GM21786 (cell line): ENCODE results near the gene PGF.

Source experiments
- ATAC-seq: cut with Tn5 transposase; IDR thresholded peaks from one replicate; pipeline ENCODE4 v1.9.1; 2021; ENCODE audit not compliant: unreplicated experiment

Gene PGF

DNA sequence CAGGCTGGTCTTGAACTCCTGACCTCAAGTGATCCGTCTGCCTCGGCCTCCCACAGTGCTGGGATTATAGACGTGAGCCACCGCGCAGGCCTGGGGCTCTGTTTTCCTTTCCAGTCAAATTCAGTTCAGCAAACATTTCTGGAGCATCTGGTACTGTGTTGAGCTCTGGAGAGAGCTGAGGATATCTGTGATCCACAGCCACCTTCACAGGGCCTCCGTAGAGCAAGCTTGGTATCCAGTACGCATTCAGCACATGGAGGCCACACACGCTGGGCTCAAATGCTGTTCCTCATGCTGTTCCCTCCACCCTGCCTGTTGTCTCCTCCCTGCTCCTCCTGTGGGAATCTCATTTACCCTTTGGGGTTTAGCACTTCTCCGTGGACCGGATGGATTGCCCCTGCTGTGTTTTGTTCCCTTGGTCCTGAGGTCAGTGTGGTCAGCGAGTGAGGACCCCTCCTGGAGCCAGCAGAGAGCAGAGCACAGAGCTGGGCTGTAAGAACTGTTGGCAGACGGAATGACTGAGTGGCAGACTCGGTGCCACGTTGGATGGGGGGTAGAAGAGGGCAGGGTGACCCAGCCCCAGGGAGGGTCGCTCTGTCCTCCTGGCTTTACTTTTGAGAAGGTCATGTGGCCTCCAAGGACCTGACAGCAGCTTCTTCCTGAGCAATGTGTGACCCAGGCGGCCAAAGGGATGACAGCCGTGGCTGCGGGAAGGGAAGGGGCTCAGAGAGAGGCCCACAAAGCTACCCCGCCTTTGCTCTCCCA, 33.2 kb downstream of the PGF start:
- no peak for ATAC-seq

DNA sequence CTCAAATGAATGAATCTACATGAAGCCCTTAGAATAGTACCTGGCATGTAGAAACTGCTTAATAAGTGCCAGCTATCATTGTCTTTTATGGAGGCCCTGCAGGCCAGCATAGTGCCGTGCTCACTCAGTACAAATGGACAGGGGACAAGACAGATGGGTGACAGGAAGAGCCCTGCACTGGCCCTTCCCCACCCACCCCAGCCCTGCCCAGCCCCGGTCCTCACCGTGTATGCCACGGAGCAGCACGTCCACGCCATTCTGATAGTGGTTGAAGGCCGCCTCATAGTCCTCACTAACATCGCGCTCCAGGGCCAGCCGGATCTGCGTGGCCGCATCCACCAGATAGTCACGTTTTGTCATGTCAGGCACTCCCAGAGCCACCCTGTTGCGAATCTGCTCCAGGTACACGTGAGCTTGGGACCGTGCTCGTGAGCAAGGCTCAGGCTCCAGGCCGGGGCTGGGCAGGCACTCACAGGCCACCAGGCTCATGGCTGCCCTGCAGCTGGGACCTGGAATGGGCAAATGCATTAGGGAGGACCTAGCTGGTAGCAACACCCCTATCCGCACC, 34.3 kb downstream of the PGF start:
- no peak for ATAC-seq

- ATAC-seq = no peak
These were observed 35.1 kb downstream of the PGF start for GRCh38 chr14:74920281-74920680.

DNA sequence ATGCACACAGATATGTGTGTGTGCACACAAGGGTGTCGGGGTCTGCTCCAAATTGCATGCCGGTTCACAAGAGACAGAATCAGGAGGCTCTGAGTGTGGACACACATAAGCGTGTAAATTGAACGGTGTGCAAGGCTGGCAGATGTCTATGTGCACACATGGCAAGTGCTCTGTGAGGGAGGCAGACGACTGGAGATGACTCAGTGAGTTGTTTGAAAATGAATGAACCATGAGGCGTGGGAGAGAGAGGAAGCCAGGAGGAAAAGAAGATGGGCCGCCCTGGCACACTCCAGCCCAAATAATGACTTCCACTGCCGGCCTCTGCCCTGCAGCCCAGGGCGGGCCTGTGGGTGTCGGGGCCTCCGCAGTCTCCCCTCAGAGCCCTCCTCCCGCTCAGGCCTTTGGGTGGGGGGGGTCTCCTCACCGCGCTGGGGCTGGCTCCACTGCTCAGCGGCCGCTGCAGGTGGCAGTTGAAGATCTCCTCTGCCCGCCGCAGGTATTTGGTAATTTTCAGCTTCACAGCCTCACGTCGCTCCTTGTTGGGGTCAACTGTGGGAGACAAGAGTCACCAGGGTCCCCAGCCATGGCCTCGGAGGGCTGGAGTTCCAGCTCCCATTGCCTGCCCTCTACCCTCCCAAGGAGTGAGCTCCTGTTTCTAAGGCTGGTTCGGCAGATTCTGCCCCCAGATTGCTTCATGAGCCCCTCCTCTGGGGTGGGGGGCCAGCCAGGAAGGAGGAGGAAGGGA, 35.8 kb downstream of the PGF start:
- ATAC-seq = no peak

DNA sequence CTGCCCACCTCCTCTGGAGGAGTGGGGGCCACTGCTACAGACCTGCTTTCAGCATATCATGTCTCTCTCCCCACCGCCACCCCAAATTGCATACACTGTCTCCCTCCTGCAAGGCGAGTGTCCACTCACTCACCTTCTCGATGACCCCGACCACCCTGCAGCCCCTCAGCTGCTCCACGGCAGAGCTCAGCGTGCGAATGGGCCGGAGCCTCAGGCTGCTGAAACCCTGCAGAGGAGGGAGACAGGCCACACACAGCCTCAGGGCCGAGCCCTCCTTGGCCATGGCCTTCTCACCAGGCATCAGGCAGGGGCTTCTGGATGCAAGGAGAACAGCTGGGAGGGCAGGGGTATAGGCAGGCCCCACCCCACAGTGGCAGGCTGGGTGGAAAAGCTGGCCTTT, 37.0 kb downstream of the PGF start:
- no peak for ATAC-seq

GRCh38 chr14:74917646-74918081, 37.7 kb downstream of the PGF start:
- no peak for ATAC-seq

DNA sequence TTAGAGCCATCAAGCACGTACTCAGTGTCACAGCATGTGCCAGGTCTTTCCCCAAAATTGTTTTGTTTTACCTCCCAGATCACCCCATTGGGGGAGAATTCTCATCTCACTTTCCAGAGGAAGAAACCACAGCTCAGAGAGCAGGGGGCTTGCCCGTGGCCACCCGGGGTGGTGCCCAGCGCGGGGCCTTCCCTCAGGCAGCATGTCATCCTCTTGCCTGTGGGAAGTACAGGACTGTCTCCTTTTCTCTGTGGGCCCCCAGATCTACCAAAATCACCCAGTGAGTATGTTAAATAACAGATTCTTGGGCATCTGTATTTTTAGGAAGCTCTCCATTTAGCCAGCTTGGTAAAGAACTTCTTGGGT, 38.2 kb downstream of the PGF start:
- no peak for ATAC-seq

DNA sequence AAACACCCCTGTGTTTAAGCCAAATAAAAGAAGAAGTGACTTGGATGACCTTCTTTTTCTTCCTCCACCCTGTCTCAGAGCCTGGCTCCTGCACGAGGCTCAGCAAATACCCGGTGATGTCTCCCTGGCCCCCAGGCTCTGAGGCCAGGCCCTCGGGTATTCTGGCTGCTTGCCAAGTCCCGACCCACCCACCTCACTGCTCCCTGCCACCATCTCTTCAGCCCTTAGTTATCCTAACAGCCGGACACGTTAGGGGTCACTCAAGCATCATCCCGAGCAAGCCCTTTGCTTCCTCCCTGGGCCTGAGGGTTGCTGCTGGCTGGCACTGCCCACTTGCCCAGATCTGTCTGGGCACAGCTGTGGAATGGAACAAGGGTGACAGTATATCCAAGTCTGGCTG, 39.6 kb downstream of the PGF start:
- ATAC-seq = no peak

DNA sequence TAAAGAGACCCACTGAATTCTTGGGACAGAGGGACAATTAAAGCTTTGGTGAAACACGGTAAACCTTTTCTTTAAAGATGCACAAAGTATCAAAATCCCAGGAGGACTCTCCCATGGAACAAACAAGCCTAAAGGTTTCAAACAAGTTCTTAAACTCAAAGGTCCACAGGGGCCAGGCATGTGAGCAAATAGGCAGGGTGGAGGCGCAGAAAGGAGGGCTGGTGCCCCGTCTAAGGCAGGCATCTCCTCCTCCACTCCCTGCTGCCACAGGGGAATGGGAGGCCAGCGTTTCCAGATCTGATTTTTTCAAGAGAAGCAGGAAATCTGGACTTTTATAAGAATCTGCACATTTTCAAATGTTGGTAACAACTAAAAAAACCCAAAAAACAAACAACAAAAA, 40.0 kb downstream of the PGF start:
- no peak for ATAC-seq

DNA sequence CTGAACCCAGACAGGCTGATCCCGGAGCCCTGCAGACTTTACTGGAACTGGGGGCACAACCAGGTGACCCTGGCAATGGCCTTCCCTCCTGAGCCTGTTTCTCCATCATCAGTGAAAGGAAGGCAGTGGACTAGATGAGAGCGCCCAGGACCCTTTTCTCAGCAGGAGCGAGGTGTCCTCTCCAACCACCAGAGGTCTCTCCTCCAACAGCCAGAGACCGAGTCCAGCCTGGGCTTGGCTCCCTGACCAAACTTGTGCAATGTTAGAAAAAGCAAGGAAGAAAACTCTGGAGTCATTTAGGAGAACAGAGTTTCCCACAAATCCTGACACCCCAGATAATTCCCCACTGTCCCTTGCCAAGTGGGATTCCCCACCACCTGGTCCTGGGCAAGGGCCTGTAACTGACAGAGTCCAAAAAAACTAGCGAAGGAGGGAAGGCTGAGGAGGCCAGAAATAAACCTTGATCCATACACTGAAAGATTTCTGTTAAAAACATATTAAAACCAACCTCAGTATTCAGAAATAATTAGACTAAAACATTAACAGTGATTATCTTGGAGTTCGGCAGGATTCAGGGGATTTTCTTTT, 41.3 kb downstream of the PGF start:
- no peak for ATAC-seq

- ATAC-seq = no peak
These were observed 41.9 kb downstream of the PGF start for GRCh38 chr14:74913393-74913910.

DNA sequence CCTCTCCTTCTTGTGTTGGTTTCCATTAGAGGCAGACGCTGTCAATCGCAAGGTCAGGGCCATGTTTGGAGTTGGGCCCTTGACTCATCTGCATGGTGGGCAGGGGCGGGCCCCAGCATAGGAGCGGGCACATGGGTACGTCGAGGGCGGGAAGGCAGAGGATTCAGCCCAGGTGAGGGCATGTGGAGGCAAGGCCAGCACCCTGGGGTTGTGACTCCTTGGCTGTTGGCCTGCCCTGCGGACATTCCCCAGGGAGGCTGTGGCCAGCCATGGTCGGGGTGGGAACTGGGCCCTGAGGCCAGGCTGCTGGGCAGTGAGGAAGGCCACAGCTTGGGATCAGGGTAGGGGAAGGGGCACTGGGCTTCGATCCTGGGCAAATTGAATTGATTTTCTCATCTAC, 42.6 kb downstream of the PGF start:
- ATAC-seq = no peak

DNA sequence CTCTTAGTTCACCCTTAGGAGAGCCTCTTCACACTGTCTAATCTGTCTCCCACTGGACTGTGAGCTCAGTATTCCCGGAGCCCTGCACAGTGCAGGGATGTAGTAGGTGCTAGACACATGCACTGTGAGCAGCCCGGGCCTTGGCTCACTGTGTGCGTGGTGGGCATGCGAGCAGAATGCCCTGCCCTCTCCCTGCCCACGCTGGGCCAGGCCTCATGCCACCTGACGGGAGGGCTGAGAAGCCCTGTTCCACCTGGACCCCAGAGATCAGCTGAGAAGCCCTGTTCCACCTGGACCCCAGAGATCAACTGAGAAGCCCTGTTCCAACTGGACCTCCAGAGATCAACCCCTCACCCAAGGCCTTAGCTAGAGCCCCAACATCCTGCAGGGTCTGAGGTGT, 43.3 kb downstream of the PGF start:
- no peak for ATAC-seq

DNA sequence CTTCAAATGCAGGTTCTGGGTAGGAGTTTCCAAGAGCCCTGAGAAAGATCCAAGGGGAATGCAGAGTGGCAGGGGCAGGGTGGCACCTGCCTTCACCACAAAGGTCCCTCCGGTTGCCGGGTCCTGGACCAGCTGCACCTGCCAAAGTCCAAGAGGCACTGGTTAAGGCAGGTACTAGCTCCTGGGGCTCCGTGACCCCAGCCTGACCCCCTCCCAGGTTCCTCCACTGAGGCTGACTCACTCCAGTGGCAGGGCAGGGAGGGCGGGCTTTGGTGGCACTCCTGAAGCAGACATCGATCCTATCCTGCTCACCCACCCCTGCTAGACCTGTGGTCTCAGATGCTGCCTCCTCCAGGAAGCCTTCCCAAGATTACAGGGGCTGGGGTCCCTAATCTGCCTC, 43.7 kb downstream of the PGF start:
- no peak for ATAC-seq

DNA sequence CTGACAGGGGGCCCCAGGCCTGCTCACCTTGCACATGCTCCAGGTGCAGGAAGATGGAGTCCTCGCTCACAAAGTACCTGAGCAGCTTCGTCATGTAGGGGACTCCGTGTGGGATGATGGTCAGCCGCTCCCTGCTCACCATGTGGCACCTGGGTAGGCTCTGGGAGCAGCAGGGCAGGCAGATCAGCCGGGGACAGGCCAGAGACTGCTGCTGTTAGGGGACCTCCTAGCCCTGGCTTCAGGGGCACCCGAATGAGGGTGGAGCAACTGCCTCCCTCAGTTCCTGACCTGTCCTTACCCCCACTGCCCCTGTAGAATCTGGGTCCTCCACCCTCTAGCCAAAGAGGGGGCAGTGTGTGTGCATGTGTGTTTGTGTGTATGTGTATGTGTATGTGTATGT, 44.2 kb downstream of the PGF start:
- ATAC-seq = no peak

DNA sequence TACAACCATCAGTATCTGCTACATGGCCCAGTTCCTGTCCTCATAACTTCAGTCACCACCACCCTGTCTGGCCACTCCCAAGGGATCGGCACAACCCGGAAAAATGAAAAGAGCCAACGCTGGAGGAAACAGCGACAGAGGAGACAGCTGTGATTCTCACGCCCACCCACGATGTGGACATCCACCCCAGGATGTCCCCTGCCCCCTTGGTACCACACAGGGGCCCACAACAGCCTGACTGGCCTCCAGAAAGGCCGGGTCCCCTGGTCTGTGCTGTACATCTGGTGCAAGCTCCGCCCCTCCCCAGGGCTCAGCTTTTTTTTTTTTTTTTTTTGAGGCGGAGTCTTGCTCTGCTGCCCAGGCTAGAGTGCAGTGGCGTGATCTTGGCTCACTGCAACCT, 44.8 kb downstream of the PGF start:
- no peak for ATAC-seq

- ATAC-seq = no peak
These were observed 45.5 kb downstream of the PGF start for GRCh38 chr14:74909911-74910310.

GRCh38 chr14:74909501-74909900, 45.9 kb downstream of the PGF start:
- no peak for ATAC-seq

GRCh38 chr14:74908861-74909341, 46.5 kb downstream of the PGF start:
- ATAC-seq = no peak

DNA sequence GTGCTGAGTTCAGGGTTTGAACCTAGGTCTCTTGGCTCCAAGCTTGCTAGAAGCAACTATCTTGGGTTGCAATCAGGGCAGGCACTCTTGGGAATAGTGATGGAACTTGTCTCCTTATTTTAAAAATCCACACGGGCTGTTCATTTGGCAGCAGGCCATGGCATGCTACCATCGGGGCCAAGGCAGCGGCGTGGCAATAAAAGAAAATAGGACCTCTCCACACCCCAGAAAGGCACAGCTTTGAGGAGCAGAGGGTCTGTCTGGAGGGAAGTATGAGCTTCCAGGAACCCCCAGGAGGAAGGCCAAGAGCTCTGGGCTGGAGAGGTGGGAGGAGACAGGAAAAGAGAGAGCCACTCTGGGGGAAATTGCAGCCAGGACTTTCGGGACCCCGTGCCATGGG, 47.7 kb downstream of the PGF start:
- ATAC-seq = no peak

DNA sequence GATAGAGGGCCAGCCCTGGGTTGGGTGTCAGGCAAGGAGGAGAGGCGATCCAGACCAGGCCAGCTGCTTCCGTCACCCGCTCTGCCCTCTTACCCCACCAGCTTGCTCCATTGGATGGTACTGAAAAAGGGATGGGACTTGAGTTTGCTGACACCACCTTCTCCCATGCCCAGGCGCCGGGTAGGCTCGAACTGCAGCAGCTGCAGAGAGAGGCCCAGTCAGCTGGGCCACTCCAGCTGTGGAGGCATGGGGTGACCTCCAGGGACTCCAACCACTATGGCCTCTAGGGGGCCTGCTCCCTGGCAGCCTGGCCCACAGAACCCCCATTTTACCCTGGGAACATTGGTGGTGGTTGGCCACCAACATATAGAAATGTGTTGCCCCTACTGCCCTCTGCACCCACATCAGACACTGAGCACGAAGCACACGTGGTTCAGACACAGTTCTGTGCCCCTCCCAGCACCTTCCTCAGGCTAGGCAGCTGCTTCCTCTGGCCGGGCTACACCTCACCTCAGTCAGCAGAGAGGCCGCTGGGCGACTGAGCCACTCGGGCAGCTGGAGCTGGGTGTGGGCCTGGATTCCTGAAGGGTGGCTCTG, 48.4 kb downstream of the PGF start:
- no peak for ATAC-seq
